ENCODE data around the gene BCAS1. TPM values are rescaled to one million over a fixed set of nuclear protein-coding genes. Genes with fewer than 3 reads are reported as not detected.

BCAS1 gene
- total RNA-seq, 1 donor from 2014 or later = 4.3 TPM

DNA sequence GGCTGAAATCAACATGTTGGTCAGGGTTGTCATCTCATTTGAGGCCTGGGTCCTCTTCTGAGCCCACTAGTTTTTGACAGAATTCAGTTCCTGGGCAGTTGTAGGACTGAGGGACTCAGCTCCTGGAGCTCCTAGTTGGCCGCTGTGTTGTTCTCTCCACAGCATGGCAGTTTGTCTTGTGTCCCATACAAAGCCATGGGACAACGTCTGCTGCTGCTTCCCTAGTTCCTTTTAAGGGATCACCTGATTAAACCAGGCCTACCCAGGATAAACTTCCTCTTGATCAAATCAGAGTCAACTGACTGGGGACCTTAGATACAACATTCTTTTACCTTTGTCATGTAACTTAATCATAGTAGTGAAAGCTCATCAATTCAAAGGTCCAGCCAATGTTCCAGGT lies 141.0 kb downstream of the BCAS1 start:
- DNase-seq (ENCODE audit: low spot score) = no peak

DNA sequence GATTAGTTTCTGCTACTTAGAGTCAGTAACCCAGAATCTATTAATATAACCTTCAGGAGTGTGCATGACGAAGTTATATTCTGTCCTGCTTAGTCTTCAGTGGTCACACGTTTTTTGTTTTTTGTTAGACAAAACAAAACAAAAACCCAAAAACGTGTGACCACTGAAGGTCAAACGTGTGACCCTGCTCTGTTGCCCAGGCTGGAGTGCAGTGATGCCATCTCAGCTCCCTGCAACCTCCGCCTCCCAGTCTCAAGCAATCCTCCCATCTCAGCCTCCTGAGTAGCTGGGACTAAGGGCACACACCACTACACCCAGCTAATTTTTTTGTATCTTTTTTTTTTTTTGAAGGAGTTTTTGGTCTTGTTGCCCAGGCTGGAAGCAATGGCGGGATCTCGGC lies 142.4 kb downstream of the BCAS1 start:
- DNase-seq (ENCODE audit: low spot score) = no peak

DNA sequence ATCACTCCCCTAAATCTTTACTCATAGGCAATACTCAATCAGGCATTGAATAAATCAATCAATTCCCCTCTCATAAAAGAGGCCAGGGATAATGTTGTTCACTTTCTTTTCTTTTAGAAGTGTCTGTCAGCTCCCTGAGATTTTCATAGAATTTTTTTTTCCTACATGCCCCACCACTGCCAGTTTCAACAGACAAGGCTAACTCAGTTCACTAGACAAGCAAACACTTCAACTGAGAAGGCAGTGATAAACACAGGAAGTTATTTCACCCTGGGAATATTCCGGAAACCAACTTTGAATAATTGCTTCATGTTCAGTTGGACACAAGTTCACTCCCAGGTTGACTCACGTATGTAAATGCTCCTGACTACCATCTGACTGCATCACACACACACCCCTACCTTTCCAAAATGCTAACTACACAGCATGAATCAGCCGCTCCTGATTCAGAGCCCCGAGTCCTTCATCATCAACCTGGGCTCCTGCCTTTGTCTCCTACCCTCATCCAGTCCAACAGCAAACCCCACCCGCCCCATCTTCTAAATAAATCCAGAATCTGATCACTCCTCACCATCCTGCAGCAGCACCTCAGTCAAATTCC lies 143.9 kb downstream of the BCAS1 start:
- peak; percentile 44 for DNase-seq (ENCODE audit: low spot score)

DNA sequence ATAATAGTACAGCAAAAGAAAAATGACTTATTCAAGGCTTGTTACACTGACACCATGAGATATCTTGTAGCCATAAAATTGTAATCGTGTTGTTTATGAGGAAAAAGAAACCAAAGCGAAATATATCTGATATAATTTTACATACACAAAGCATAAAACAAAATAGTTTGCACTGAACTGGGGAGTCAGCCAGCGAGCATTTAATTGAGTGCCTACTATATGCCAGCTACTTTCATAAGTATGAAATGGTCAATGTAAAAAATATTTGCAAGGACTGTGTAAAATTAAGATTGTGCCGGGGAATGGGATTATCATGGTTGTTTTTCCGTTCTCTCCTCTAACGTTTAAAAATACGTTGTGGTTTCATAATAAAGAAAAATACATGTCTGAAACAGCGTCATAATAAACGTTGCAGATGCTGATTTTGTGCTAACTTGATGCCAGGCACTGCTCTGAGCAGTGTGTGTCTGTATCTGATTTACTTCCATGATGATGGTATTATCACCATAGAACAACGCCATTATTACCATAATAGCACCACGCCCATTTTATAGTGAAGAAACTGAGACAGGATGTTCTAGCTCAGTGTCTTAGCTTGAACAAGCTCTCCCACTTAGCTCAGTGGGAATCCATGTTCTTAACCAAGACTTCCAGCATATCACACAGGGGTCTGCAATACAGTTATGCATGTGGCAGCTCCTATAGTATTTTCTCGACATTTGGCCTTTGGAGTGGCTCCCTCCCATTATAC lies 144.6 kb downstream of the BCAS1 start:
- no peak for DNase-seq (ENCODE audit: low spot score)

DNA sequence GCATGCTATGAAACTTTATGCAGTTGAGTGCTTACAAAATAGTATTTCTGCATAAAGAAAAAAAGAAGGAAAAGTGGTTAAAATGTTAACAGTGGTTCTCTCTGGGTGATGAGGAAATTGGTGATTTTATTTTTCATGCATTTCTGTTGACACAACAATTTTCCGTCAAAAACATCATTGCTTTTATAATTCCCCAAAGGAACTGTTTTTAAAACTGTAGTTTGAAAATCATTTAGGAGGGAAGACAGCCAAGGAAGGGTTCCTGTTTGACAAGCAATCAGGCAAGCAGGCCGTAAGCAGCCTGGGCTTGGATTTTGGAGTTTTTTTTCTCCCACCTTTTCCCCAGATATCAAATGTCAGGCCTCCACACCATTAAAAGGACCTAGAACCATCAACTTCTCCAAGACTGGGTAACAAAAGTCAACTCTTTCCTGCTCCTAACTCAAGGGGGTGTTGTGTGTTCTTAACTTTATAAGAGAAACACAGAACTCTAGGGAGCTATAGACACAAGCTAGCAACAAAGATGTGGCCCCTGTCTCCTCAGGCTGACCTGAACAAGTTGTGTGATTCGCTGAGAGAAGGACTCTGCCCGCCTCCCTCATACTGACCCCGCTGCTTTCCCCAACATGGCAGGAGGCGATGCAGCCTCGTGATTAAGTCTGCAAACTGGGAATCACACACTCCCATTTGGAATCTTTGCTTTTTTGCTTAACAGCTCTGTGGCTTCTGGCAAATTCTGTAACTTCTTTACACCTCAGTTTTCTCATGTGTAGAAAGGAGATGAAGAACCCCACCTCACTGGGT lies 146.6 kb downstream of the BCAS1 start:
- no peak for DNase-seq (ENCODE audit: low spot score)

DNA sequence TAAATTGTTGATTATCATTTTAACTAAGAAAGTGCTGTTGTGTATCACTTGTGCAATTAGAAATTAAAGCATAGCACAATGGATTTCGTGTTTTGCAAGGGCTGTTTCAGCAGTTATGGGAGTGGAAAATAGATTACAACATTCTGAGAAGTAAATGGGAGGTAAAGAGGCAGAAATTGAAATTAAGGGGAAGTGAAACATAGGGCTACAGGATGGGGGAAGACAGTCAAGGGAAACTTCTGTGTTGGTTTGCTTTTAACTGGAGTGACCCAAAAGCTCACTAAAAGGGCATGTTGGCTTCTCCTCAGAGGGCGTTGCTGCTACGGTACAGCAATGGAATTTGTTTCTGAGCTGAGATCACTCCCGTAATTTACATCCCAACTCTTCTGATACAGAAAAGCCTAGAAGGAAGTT lies 147.5 kb downstream of the BCAS1 start:
- DNase-seq (ENCODE audit: low spot score) = peak; percentile 55

DNA sequence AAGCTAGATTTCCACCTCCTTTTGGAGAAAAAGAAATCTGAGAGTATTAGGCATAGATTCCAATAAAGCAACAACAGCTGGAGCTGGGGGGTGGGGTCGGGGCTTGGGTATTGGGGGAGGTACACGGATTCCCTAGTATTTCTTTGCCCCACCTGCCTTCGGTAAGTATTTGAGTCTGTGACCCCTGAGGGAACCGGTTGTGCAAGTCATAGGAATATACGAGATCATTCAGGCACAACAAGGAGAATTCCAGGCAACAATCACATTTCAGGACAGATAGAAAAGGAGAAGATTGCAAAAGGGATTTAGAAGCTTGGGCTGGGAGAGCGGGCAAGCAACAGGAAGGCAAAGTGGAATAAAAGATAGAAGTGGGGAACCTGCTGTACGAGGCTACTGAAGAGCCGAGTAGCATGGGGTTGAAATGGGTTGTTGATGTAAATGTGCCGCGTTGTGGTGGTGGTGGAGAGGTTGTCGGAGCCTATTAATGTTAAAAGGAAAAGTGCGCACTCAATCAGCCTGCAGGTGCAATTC lies 148.9 kb downstream of the BCAS1 start:
- DNase-seq (ENCODE audit: low spot score) = no peak

DNA sequence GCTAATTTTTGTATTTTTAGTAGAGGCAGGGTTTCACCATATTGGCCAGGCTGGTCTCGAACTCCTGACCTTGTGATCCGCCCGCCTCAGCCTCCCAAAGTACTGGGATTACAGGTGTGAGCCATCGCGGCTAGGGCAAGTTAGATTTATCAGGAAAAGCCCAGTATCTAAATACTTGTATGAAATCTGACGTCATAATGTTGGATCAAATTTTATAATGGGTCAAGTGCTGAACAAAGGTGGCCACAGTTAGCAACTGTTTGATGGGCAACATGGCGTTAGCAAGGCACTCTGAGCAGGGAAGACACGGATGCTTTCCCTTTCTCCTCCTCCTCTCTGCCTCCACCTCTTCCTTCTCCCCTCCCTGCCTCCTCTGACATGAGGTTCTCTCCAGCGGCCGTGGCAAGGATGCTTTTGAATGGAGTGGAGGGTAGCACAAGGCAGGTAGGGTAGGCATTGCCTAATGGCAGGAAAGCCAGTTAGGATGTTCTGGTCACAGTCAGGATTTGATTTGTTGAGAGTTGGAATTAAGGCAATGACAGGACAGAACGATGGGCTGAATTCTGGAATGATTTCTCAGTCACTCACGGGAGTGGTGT lies 149.6 kb downstream of the BCAS1 start:
- no peak for DNase-seq (ENCODE audit: low spot score)

DNA sequence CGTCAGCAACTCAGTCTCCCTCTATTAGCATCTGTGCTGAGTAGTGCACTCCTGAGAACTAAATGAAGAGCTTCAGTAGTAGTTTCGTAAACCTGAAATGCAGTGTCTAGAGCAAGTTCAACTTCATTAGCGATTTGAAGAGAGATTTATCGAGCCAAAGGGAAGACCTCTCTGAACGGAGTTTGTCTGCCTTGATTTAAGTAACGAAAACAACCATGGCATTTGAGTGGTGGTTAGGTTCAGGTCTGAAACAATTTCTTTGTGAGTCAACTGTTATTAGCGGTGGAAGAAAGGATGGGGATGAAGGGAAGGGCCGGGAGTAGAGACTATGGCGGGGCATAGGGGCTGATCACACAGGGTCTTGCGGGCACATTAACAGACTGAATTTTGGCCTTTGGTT lies 150.5 kb downstream of the BCAS1 start:
- DNase-seq (ENCODE audit: low spot score) = no peak

DNA sequence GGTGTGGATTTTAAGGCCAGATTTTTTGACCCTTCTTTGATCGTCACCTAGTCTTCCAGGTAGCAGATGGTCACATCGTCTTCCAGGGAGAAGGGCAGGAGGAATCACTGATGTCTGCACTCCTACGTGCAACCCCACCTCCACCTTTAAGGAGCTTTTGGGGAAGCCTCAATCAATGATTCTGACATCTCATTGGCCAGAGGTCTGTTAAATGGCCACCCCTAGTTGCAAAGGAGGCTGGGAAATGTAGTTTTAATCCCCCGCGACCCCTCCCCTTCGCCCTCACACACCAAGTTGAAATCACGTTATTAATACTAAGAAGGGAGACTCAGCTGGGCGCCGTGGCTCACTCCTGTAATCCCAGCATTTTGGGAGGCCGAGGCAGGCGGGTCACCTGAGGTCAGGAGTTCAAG lies 151.4 kb downstream of the BCAS1 start:
- no peak for DNase-seq (ENCODE audit: low spot score)

DNA sequence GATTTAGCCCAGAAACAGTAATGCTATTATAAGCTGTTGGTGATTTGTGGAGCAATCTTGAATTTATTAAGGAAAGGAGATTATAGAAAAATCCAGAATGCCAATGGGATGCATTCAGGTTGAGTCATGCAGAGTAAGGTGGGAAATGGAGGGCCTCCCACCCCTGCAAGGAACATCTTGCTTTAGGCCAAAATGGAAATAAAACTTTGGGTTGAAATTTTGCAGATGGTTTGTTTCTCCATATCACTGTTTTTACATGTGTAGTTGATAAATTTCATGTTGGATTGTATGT lies 152.4 kb downstream of the BCAS1 start:
- no peak for DNase-seq (ENCODE audit: low spot score)

DNA sequence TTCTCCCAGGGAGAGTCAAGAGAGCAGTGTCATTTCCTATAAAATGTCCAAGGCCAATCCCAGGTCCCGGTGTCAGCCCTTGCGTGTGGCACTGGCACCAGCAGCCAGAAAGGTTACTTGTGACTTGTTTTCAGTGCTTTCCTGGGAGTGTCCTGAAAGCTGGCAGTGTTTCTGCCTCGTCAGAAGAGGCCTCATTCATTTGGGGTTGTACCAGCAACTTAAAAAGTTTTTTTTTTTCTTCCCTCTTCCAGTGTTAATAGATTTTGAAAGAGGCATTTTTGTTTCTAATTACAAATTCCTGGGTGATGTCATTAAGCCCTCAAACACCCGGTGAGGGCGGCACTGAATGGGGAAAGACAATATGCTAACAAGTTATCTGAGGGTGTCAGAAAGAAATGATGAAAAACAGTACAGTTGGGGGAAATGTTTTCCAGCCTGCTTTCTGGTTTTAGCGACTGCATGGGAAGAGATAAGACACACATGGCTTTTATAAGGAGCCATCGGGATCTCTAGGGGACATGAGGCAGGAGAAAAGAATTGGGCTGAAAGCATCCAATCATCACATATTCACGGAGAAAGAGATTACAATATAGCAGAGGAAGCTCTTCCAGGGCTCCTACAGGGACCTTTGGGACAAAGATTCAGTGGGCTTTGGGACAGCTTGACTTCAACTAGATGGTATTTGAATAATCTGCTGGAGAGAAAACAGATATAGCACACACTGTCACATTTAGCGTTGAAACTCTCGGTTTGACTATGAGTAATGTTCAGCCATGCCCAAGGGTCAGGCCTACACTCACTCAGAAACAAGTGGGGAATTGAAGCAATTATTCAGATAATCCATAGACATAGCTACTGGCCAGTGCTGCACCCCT lies 153.0 kb downstream of the BCAS1 start:
- DNase-seq (ENCODE audit: low spot score) = peak; percentile 92

DNA sequence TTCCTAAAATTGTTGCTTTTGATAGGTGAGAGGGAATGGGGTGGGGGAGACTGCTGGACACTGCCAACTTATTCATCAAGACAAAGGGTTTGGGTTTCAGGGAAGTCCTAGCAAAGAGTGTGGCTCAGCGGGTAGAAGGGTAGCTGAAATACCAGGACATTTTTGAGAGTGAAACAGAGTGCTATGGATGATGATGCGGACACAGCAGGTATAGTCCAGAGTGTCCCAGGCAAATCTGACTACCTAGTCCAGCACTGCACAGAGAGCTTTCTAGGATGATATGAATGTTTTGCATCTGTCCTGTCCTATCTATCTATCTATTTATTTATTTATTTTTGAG lies 154.3 kb downstream of the BCAS1 start:
- no peak for DNase-seq (ENCODE audit: low spot score)

DNA sequence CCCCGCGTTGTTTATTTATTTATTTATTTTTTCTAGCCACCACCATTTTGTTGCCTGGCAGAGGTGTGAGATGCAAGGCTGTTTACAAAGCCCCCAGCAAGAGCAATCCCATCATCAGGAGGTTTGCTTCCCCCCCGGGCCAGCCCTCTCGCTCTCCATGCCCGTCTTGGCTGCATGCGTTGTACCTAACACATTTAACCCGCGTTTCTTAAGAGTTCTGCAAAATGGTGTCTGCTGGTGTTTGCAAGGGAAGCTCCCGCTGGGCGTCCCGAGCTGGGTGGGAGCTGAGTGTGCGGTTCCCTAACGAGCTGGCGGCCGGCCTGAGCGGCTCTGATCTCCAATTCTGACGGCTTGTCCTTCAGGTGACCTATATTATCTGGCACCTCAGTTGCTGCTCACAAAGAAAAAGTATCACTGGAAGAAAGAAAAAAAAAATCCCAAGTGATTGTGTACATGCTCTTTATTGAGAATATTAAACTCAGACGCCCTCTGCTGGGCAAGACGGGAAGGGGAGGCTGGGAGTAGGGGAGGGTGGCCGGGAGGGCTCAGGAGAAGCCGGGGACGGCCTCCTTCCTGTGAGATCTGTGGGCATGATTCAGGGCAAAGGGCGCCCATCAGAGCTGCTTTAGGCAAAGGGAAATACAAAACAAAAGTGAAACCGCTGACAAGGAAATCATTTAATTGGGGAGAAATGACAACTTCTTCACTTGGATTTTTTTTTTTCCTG lies 154.8 kb downstream of the BCAS1 start:
- DNase-seq (ENCODE audit: low spot score) = peak; percentile 96

DNA sequence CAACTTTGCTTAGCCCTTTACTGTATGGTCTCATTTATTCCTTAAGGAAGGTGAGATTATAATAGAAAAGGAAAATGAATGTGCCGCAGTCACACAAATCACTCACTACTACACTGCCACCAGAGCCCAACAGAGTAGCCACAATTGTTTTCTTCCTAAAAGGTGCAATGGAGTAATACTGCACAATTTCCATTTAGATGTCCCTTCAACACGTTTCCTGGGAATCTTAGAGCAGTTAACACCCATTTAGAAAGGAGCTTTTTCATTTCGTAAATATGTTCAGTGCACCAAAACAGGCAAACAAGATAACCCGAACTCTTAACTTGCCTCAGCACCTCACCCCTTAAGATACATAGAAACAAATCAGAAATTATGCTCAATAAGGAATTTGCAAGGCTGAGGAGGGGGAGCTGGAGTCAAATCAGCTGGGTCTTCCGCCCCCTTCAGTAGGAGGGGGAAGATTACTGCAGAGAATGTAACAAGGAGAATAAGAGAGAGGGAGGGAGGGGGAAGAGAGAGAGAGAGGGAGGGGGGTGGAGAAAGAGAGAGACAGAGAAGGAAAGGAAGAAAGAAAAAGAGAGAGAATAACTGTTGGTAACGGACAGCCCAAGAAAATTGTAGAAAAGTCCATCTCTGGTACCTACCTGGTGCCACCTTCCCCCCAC lies 155.5 kb downstream of the BCAS1 start:
- DNase-seq (ENCODE audit: low spot score) = peak; percentile 42

DNA sequence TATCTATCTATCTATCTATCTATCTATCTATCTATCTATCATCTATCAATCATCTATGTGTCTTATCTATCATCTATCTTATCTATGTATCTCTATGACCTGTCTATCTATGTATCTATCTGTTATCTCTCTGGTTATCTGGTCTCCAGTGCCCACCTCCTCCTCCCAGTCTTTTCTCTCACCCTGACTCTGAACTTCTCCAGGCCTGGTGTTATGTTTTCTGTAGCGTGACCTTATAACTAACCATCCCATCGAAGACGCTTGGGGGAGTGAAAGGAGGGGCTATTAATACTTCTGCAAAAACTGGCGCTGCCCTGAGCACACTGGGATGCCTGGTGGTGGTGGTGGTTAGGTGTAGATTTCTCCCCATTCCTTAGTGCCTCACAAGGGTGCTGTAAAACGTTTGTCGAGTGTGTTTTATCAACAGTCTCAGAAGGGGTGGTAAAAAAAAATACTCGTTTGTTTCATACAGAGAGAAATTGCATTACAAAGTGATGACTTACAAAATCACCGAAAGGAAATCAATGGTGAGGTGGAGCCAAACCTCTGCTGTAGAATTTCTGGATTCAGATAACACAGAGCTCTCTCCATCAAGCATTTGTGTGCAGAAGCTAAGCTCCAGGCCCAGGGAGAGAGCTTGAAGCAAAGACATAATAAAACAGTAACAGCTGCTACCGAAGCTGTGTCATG lies 156.2 kb downstream of the BCAS1 start:
- peak; percentile 88 for DNase-seq (ENCODE audit: low spot score)

DNA sequence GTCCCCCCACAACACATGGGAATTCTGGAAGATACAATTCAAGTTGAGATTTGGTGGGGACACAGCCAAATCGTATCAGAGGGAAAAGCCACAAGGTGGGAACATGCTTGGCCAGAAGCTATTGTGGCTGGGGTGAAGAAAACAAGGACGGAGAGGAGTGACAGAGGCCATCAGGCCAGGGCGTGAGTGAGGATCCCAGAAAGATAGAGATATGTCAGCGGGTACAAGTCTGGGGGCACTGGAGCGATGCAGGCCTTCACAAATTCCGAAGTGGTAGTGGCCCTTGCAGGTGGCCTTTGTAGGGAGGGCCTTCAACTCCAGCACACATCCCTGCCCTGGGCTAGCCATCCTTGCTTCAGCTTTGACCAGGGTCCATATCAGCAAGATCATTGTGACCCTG lies 159.1 kb downstream of the BCAS1 start:
- no peak for DNase-seq (ENCODE audit: low spot score)

DNA sequence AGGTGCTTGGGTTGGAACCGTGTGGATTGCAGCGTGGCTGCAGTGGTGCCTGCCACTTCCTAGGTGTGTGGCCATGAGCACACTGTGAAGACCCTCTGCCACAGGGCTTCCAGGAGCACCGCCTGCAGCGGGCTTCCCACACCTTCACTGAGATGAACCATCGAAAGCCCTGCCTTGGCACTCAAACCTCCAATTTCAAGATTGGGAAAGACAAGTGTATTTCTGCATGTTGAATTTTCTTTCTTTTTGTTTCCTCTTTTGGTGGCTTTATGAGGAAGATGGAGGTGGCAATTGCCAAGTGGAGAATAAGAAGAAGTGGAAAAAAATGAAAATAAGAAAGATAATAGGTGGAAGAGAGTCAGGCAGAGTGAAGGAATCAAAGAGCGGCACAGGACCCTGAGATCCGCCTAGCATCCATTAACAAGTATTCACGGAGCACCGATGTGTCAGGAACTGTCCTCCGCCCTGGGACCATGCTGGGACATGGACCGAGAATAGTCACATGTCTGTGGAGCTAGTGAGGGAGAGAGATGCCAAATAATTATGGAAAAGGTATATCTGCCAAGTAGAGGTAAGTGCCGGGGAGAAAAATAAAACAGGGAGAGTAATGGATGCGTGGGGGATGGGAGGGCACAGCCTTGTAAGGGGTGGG lies 159.9 kb downstream of the BCAS1 start:
- no peak for DNase-seq (ENCODE audit: low spot score)
